GM12892 (cell line): ENCODE measurements around the gene WNK2.

Source experiments
- POLR2A ChIP-seq: IDR thresholded peaks from 2 replicates; pipeline ENCODE4 v1.6.1; 2011; ENCODE audit warnings: low read depth, low read length, control low read depth
- POLR2AphosphoS5 ChIP-seq: IDR thresholded peaks from 2 replicates; pipeline ENCODE4 v1.6.1; 2011; ENCODE audit warnings: low read depth, low read length, control low read depth

DNA sequence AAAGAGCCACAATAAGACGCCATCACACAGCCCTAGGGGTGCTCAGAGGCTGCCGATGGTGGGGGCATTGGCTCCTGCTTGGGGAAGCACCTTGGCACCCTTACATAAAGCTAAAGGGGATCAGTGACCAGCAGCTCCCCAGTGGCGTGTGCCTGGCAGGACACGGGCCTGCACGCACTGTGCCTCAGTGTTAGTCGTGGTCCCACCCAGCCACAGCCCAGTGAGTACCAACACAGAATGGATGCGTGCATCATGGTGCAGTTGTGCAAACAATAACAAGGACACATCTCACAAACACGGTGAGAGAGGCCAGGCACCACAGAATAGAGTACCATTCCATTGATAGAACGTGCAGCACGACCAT lies 103.2 kb downstream of the WNK2 start:
- TF ChIP-seq POLR2AphosphoS5, result no peak
- TF ChIP-seq POLR2A, result no peak
